Sigmoid colon (tissue), 4 donors: ENCODE data around the gene TNFAIP1.

Experiments used
- EP300 ChIP-seq, 4 donors: sonication (generic); formaldehyde crosslinking; IDR thresholded peaks; one replicate each; pipeline ENCODE4 v1.6.1; 2017; ENCODE audit warnings: antibody characterized with exemption in 4 of 4
- POLR2A ChIP-seq, 2 donors: fragments of 450-650 bp; IDR thresholded peaks; one replicate each; pipeline ENCODE4 v1.6.1; 2016; ENCODE audit warnings: antibody characterized with exemption in 2 of 2, mild to moderate bottlenecking in 2 of 2, moderate library complexity in 2 of 2
- POLR2AphosphoS5 ChIP-seq, 4 donors: sonication (generic); formaldehyde crosslinking; IDR thresholded peaks; one replicate each; pipeline ENCODE4 v1.6.1; 2017; ENCODE audit warnings: antibody characterized with exemption in 4 of 4
- TF ChIP-seq, protein P1 (sequence below), 4 experiments: fragments of 450-650 bp in 3 of 4; fragments of 200-600 bp in 1 of 4; IDR thresholded peaks; one replicate each; pipeline ENCODE4 v1.5.1; 2016 to 2019; ENCODE audit warnings: antibody characterized with exemption in 4 of 4, mild to moderate bottlenecking in 3 of 4, moderate library complexity in 2 of 4

GRCh38 chr17:28290703-28291102 lies 44.9 kb upstream of the TNFAIP1 start:
- TF ChIP-seq, protein P1, sequence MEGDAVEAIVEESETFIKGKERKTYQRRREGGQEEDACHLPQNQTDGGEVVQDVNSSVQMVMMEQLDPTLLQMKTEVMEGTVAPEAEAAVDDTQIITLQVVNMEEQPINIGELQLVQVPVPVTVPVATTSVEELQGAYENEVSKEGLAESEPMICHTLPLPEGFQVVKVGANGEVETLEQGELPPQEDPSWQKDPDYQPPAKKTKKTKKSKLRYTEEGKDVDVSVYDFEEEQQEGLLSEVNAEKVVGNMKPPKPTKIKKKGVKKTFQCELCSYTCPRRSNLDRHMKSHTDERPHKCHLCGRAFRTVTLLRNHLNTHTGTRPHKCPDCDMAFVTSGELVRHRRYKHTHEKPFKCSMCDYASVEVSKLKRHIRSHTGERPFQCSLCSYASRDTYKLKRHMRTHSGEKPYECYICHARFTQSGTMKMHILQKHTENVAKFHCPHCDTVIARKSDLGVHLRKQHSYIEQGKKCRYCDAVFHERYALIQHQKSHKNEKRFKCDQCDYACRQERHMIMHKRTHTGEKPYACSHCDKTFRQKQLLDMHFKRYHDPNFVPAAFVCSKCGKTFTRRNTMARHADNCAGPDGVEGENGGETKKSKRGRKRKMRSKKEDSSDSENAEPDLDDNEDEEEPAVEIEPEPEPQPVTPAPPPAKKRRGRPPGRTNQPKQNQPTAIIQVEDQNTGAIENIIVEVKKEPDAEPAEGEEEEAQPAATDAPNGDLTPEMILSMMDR (IDR thresholded peaks at IDR 0.05) = no peak
- TF ChIP-seq POLR2A (IDR thresholded peaks at IDR 0.05) (no peak), EP300 (IDR thresholded peaks at IDR 0.05) (no peak), POLR2AphosphoS5 (IDR thresholded peaks at IDR 0.05) (no peak)
